ENCODE data around the gene GCNT1.

DNA sequence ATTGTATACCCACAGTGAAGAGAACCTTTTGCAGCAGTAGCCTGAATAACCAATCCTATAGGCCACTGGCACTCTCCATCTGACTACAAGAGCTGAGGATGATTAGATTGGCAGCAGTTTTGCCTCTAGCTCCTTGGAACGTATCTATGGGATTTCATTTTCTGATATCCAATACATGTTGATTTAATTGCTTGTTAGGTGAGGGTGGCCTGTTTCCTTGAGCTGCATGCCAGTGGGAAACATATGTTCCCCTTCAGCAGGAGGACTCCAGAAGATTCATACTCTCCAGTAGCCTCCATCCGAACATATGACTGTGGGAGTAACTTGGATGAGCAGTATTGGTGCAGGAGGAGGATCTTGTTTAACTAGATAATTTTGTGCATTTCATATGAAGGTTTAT, 51.5 kb downstream of the GCNT1 start:
- TF ChIP-seq, protein P1, sequence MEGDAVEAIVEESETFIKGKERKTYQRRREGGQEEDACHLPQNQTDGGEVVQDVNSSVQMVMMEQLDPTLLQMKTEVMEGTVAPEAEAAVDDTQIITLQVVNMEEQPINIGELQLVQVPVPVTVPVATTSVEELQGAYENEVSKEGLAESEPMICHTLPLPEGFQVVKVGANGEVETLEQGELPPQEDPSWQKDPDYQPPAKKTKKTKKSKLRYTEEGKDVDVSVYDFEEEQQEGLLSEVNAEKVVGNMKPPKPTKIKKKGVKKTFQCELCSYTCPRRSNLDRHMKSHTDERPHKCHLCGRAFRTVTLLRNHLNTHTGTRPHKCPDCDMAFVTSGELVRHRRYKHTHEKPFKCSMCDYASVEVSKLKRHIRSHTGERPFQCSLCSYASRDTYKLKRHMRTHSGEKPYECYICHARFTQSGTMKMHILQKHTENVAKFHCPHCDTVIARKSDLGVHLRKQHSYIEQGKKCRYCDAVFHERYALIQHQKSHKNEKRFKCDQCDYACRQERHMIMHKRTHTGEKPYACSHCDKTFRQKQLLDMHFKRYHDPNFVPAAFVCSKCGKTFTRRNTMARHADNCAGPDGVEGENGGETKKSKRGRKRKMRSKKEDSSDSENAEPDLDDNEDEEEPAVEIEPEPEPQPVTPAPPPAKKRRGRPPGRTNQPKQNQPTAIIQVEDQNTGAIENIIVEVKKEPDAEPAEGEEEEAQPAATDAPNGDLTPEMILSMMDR (conservative IDR thresholded peaks at IDR 0.05 in 1 of 2, IDR thresholded peaks at IDR 0.05 in 1 of 2; ENCODE audit: extremely low read depth in 1 of 2, insufficient read depth in 1 of 2, low read depth in 1 of 2, low read length in 2 of 2): no peak
- no peak for TF ChIP-seq EZH2 (IDR thresholded peaks at IDR 0.05; ENCODE audit: borderline replicate concordance, low read length)
